BLaER1 (cell line): ENCODE measurements around the gene COA1.

Source experiments
- H3K27ac ChIP-seq: shearing (Covaris generic); formaldehyde crosslinking; 2 replicates; pipeline ENCODE4 v1.8.1; 2022
- H3K27me3 ChIP-seq: shearing (Covaris generic); formaldehyde crosslinking; 2 replicates; pipeline ENCODE4 v1.8.1; 2022
- H3K36me3 ChIP-seq: shearing (Covaris generic); formaldehyde crosslinking; 2 replicates; pipeline ENCODE4 v1.8.1; 2022
- H3K4me1 ChIP-seq: shearing (Covaris generic); formaldehyde crosslinking; 2 replicates; pipeline ENCODE4 v1.8.1; 2022
- H3K4me2 ChIP-seq: shearing (Covaris generic); formaldehyde crosslinking; 2 replicates; pipeline ENCODE4 v1.8.1; 2022
- H3K4me3 ChIP-seq: shearing (Covaris generic); formaldehyde crosslinking; 2 replicates; pipeline ENCODE4 v1.8.1; 2022
- H3K9ac ChIP-seq: shearing (Covaris generic); formaldehyde crosslinking; 2 replicates; pipeline ENCODE4 v1.8.1; 2022
- H3K9me3 ChIP-seq: shearing (Covaris generic); formaldehyde crosslinking; 2 replicates; pipeline ENCODE4 v1.8.1; 2022
- H4K20me1 ChIP-seq: shearing (Covaris generic); formaldehyde crosslinking; 2 replicates; pipeline ENCODE4 v1.8.1; 2022
- Cebpa-rat ChIP-seq: shearing (Covaris generic); IDR thresholded peaks from 2 replicates; pipeline ENCODE4 v1.8.1; 2022

Gene COA1

DNA sequence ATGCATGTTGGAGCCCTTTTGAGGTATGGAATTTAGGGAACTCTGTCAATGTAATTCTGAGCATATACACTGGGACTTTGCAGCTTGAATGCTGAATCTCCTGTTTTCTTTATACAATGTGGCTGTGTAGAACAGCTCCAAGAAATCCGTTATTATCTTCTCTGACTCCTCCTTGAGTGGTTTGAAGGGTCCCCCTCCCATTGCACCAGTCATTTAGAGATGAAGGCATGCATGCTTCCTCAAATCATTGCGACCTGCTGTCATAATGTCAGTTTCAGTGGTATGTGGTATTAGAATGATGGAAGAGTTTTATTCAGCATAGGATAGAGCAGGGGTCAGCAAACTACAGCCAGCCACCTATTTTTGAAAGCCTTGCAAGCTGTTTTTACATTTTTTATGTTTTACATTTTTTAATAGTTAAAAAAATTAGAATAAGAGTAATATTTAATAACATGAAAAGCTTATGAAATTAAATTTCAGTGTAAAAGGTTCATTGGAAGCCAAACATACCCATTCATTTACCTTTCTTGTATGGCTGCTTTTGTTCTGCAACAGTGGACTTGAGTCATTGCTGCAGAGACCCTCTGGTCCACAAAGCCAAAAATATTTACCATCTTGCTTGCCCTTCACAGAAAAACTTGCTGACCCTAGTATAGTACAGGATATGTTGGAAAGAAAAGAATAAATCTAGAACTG, 138.3 kb downstream of the COA1 start:
- Histone ChIP-seq H3K4me2 (no peak overlapping the region), H3K9ac (no peak overlapping the region), H3K27ac (no peak overlapping the region), H4K20me1 (peaks cover 93% of the 10 kb centered on the region), H3K36me3 (no peaks in the 10 kb centered on the region; the same call in 1 of the 2 replicates), H3K4me1 (no peaks in the 10 kb centered on the region), H3K4me3 (no peak overlapping the region), H3K9me3 (no peaks in the 10 kb centered on the region), H3K27me3 (no peaks in the 10 kb centered on the region)
- no peak for TF ChIP-seq Cebpa-rat

DNA sequence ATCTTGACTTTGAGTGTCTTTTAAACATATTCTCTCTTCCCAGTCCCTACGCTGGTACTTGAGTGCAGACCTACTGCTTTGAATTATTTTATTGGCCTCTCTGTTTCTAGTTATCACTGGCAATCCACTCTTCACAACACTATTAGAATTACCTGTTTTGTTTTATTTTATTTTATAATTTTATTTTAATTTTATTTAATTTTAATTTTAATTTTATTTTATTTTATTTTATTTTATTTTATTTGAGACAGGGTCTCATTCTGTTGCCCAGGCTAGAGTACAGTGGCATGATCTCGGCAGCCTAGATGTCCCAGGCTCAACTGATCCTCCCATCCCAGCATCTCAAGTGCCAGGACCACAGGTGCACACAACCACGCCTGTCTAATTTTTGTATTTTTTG, 139.6 kb downstream of the COA1 start:
- Histone ChIP-seq H3K9me3 (no peaks in the 10 kb centered on the region), H3K4me3 (no peak overlapping the region), H3K27me3 (no peaks in the 10 kb centered on the region), H3K4me2 (no peak overlapping the region), H3K4me1 (peaks cover 7% of the 10 kb centered on the region), H4K20me1 (peaks cover 98% of the 10 kb centered on the region), H3K27ac (no peak overlapping the region), H3K36me3 (no peaks in the 10 kb centered on the region), H3K9ac (no peak overlapping the region)
- TF ChIP-seq Cebpa-rat = no peak
